H9 (cell line): Measurements from ENCODE around the gene ACOT13. TPM values are rescaled to one million over a fixed set of nuclear protein-coding genes. Genes with fewer than 3 reads are reported as not detected.
"Not testable (repeated sequence)": the region's sequence is repeated elsewhere in the genome, so short reads cannot be mapped to it uniquely, and the experiment has no call there.

Source experiments
- DNase-seq: peaks from one replicate; pipeline ENCODE4 v3.0.0-alpha.2; 2017
- H2AFZ ChIP-seq: one replicate; pipeline ENCODE4 v1.6.1; 2013; ENCODE audit warnings: mild to moderate bottlenecking, low read length, control low read depth, moderate library complexity
- H2AK5ac ChIP-seq: 2 replicates; pipeline ENCODE4 v1.6.1; 2013; ENCODE audit warnings: low read length, control low read depth, mixed read lengths; ENCODE audit not compliant: insufficient read length
- H2BK120ac ChIP-seq: one replicate; pipeline ENCODE4 v1.6.1; 2013; ENCODE audit warnings: low read depth, mild to moderate bottlenecking, low read length, control low read depth, inconsistent platforms; ENCODE audit not compliant: poor library complexity, severe bottlenecking
- H2BK12ac ChIP-seq: 2 replicates; pipeline ENCODE4 v1.6.1; 2013; ENCODE audit warnings: low read length, control low read depth, mixed read lengths, low read depth; ENCODE audit not compliant: insufficient read length
- H2BK15ac ChIP-seq: 2 replicates; pipeline ENCODE4 v1.6.1; 2013; ENCODE audit warnings: low read depth, low read length, control low read depth
- H2BK20ac ChIP-seq: one replicate; pipeline ENCODE4 v1.6.1; 2013; ENCODE audit warnings: low read depth, mild to moderate bottlenecking, low read length, control low read depth, inconsistent platforms; ENCODE audit not compliant: poor library complexity, severe bottlenecking
- H2BK5ac ChIP-seq: 2 replicates; pipeline ENCODE4 v1.6.1; 2013; ENCODE audit warnings: low read length, control low read depth, mixed read lengths; ENCODE audit not compliant: insufficient read length
- H3K14ac ChIP-seq: 2 replicates; pipeline ENCODE4 v1.6.1; 2013; ENCODE audit warnings: low read length, control low read depth; ENCODE audit not compliant: insufficient read depth
- H3K18ac ChIP-seq: 2 replicates; pipeline ENCODE4 v1.6.1; 2013; ENCODE audit warnings: low read depth, mild to moderate bottlenecking, mixed read lengths, low read length, control low read depth; ENCODE audit not compliant: insufficient read length
- H3K23ac ChIP-seq: 2 replicates; pipeline ENCODE4 v1.6.1; 2013; ENCODE audit warnings: low read length, control low read depth, mixed read lengths, low read depth; ENCODE audit not compliant: insufficient read length
- H3K23me2 ChIP-seq: 2 replicates; pipeline ENCODE4 v1.6.1; 2013; ENCODE audit warnings: low read depth, mild to moderate bottlenecking, mixed read lengths, low read length, control low read depth; ENCODE audit not compliant: insufficient read length, poor library complexity, severe bottlenecking
- H3K27ac ChIP-seq: 2 replicates; pipeline ENCODE4 v1.5.1; 2013; ENCODE audit warnings: low read length, control low read depth, mixed read lengths, low read depth; ENCODE audit not compliant: insufficient read length
- H3K27me3 ChIP-seq: 2 replicates; pipeline ENCODE4 v1.6.1; 2013; ENCODE audit warnings: low read length, control low read depth, inconsistent platforms; ENCODE audit not compliant: insufficient read depth
- H3K4ac ChIP-seq: 2 replicates; pipeline ENCODE4 v1.6.1; 2013; ENCODE audit warnings: low read depth, mild to moderate bottlenecking, control low read depth, inconsistent platforms, low read length, moderate library complexity
- H3K4me1 ChIP-seq: 2 replicates; pipeline ENCODE4 v1.6.1; 2013; ENCODE audit warnings: low read length, control low read depth, inconsistent platforms; ENCODE audit not compliant: insufficient read depth
- H3K4me2 ChIP-seq: 2 replicates; pipeline ENCODE4 v1.6.1; 2013; ENCODE audit warnings: low read length, control low read depth, mixed read lengths; ENCODE audit not compliant: insufficient read length, insufficient read depth
- H3K56ac ChIP-seq: 2 replicates; pipeline ENCODE4 v1.6.1; 2013; ENCODE audit warnings: low read depth, mild to moderate bottlenecking, mixed read lengths, low read length, control low read depth; ENCODE audit not compliant: insufficient read length
- H3K79me1 ChIP-seq: 2 replicates; pipeline ENCODE4 v1.6.1; 2013; ENCODE audit warnings: low read depth, mild to moderate bottlenecking, moderate library complexity, low read length, control low read depth, inconsistent platforms; ENCODE audit not compliant: insufficient read depth, poor library complexity, severe bottlenecking
- H3K79me2 ChIP-seq: 2 replicates; pipeline ENCODE4 v1.6.1; 2013; ENCODE audit warnings: low read length, control low read depth, inconsistent platforms; ENCODE audit not compliant: insufficient read depth
- H3K9ac ChIP-seq: 2 replicates; pipeline ENCODE4 v1.6.1; 2013; ENCODE audit warnings: low read length, control low read depth, mixed read lengths; ENCODE audit not compliant: insufficient read length; ENCODE audit errors: extremely low read depth
- H3K9me3 ChIP-seq: one replicate; pipeline ENCODE4 v1.6.1; 2013; ENCODE audit warnings: low read depth, low read length, inconsistent platforms; ENCODE audit not compliant: control insufficient read depth
- H3T11ph ChIP-seq: one replicate; pipeline ENCODE4 v1.6.1; 2013; ENCODE audit warnings: mild to moderate bottlenecking, low read length, control low read depth, inconsistent platforms
- H4K20me1 ChIP-seq: one replicate; pipeline ENCODE4 v1.6.1; 2013; ENCODE audit not compliant: control insufficient read depth, insufficient read length, insufficient read depth
- H4K5ac ChIP-seq: 2 replicates; pipeline ENCODE4 v1.6.1; 2013; ENCODE audit warnings: low read depth, mild to moderate bottlenecking, mixed read lengths, low read length, control low read depth; ENCODE audit not compliant: insufficient read length
- H4K8ac ChIP-seq: replicated peaks from 2 replicates; pipeline ENCODE4 v1.6.1; 2013; ENCODE audit warnings: low read length, control low read depth, mixed read lengths, low read depth; ENCODE audit not compliant: insufficient read length
- H4K91ac ChIP-seq: 2 replicates; pipeline ENCODE4 v1.6.1; 2013; ENCODE audit warnings: low read depth, mild to moderate bottlenecking, moderate library complexity, mixed read lengths, low read length, control low read depth; ENCODE audit not compliant: insufficient read length
- H3K27ac Mint-ChIP-seq, 3 experiments: 2 replicates in 2 of 3; 3 replicates in 1 of 3; pipeline ENCODE4 v1.8.0; 2020 to 2021; ENCODE audit warnings: mixed read lengths in 3 of 3, mild to moderate bottlenecking in 1 of 3, moderate library complexity in 1 of 3
- H3K27me3 Mint-ChIP-seq: 2 replicates; pipeline ENCODE4 v1.8.0; 2021; ENCODE audit warnings: low read depth, mild to moderate bottlenecking, moderate library complexity, mixed read lengths
- H3K36me3 Mint-ChIP-seq, 3 experiments: 2 replicates in 2 of 3; 3 replicates in 1 of 3; pipeline ENCODE4 v1.8.0; 2020 to 2021; ENCODE audit warnings: low read depth in 3 of 3, mixed read lengths in 3 of 3; ENCODE audit not compliant: insufficient read depth in 1 of 3
- H3K4me1 Mint-ChIP-seq, 2 experiments: 2 replicates each; pipeline ENCODE4 v1.8.0; 2020; ENCODE audit warnings: mixed read lengths in 2 of 2
- H3K4me3 Mint-ChIP-seq, 2 experiments: 2 replicates in 1 of 2; 3 replicates in 1 of 2; pipeline ENCODE4 v1.8.0; 2020 to 2021; ENCODE audit warnings: mild to moderate bottlenecking in 2 of 2, mixed read lengths in 2 of 2, moderate library complexity in 1 of 2
- H3K9me3 Mint-ChIP-seq, 2 experiments: 2 replicates in 1 of 2; 3 replicates in 1 of 2; pipeline ENCODE4 v1.8.0; 2020; ENCODE audit warnings: mild to moderate bottlenecking in 2 of 2, mixed read lengths in 2 of 2, moderate library complexity in 1 of 2
- CTCF ChIP-seq: fragments of 200-600 bp; sonication (generic); conservative IDR thresholded peaks from 3 replicates; pipeline ENCODE4 v1.8.0; 2021; ENCODE audit warnings: antibody characterized with exemption, mild to moderate bottlenecking
- WGBS: extraction: QIAGEN DNeasy Blood & Tissue Kit; methylation state at CpG from one replicate; pipeline ENCODE4 v1.1.7; 2013; ENCODE audit warnings: missing lambda C conversion rate, low lambda C conversion rate, mixed read lengths; ENCODE audit not compliant: insufficient read length; ENCODE audit errors: extremely low coverage; 5-methylcytosine and 5-hydroxymethylcytosine counted together
- total RNA-seq: library from RNA; stranded (reverse); gene quantifications from 2 replicates; pipeline ENCODE4 v1.2.1, GENCODE V29; 2021

Gene ACOT13
- total RNA-seq, 1 experiment from 2014 or later = 38.0 TPM

- H2BK5ac ChIP-seq = no peak overlapping the region
- no peak overlapping the region for H3K56ac ChIP-seq
- H2AFZ ChIP-seq = no peak overlapping the region
- WGBS = no CpG with 5 or more reads among the region's 1 CpG
- H3K79me2 ChIP-seq = no peaks in the 10 kb centered on the region
- no peak overlapping the region for H3T11ph ChIP-seq
- Mint-ChIP-seq H3K36me3 (no peaks in the 10 kb centered on the region; a peak in 3 of 7 replicates), H3K27me3 (peaks cover 12% of the 10 kb centered on the region), H3K27ac (no peak overlapping the region), H3K4me1 (peaks cover 1 to 4% of the 10 kb centered on the region in 2 experiments; a peak in 3 of 4 replicates), H3K9me3 (peaks cover 4 to 10% of the 10 kb centered on the region in 2 experiments; a peak in 3 of 5 replicates), H3K4me3 (no peak overlapping the region)
- DNase-seq = no peak
- no peak overlapping the region for H3K18ac ChIP-seq
- no peaks in the 10 kb centered on the region for H3K79me1 ChIP-seq
- no peak overlapping the region for H4K91ac ChIP-seq
- H2AK5ac ChIP-seq = no peak overlapping the region
- H3K4me1 ChIP-seq = no peaks in the 10 kb centered on the region
- no peak overlapping the region for H4K5ac ChIP-seq
- no peak for TF ChIP-seq CTCF
- H3K9me3 ChIP-seq = no peaks in the 10 kb centered on the region
- H2BK120ac ChIP-seq = no peak overlapping the region
- no peak overlapping the region for H3K4ac ChIP-seq
- H3K14ac ChIP-seq = no peak overlapping the region
- no peaks in the 10 kb centered on the region for H3K27me3 ChIP-seq
- H2BK12ac ChIP-seq = no peak overlapping the region
- H3K23ac ChIP-seq = no peak overlapping the region
- H4K8ac ChIP-seq = no peak overlapping the region
- H3K27ac ChIP-seq = no peak overlapping the region
- H2BK20ac ChIP-seq = no peak overlapping the region
- H2BK15ac ChIP-seq = no peak overlapping the region
- H3K4me2 ChIP-seq = no peak overlapping the region
- H3K23me2 ChIP-seq = no peaks in the 10 kb centered on the region
- H3K9ac ChIP-seq = no peak overlapping the region
- H4K20me1 ChIP-seq = no peaks in the 10 kb centered on the region
Observed at GRCh38 chr6:24640166-24640565, 26.7 kb upstream of the ACOT13 start.

- not testable (repeated sequence) for H2BK15ac ChIP-seq, H4K20me1 ChIP-seq, H3K27me3 ChIP-seq, H4K5ac ChIP-seq, H3K9me3 ChIP-seq, H2BK120ac ChIP-seq, H2BK20ac ChIP-seq, H3K27ac Mint-ChIP-seq, H3K27ac ChIP-seq, H3K23ac ChIP-seq, H3K4me2 ChIP-seq, H3K79me1 ChIP-seq, H3K4me3 Mint-ChIP-seq, H2AK5ac ChIP-seq, H4K91ac ChIP-seq, H3K9me3 Mint-ChIP-seq, H3K4ac ChIP-seq, H3K56ac ChIP-seq, H3K79me2 ChIP-seq, H3K9ac ChIP-seq, H3K4me1 Mint-ChIP-seq, H3K14ac ChIP-seq, H3T11ph ChIP-seq, H2AFZ ChIP-seq, H4K8ac ChIP-seq, H3K4me1 ChIP-seq, H3K23me2 ChIP-seq, H3K36me3 Mint-ChIP-seq, H2BK5ac ChIP-seq, DNase-seq, H2BK12ac ChIP-seq, H3K18ac ChIP-seq
- H3K27me3 Mint-ChIP-seq = peaks cover 12% of the 10 kb centered on the region
- WGBS = no CpG with 5 or more reads among the region's 5 CpGs
Observed at GRCh38 chr6:24640631-24641030, 26.2 kb upstream of the ACOT13 start.
